HG03103 (cell line): ENCODE data around the gene RNF7.
"Not testable (repeated sequence)": the region's sequence is repeated elsewhere in the genome, so short reads cannot be mapped to it uniquely, and the experiment has no call there.

Source experiments
- ATAC-seq: cut with Tn5 transposase; IDR thresholded peaks from one replicate; pipeline ENCODE4 v1.9.1; 2021; ENCODE audit warnings: low read depth; ENCODE audit not compliant: unreplicated experiment

The RNF7 gene

GRCh38 chr3:141735176-141735575 lies 2.9 kb upstream of the RNF7 start:
- no peak for ATAC-seq

- ATAC-seq: no peak
These were observed 2.2 kb upstream of the RNF7 start for GRCh38 chr3:141735770-141736465.

- no peak for ATAC-seq
These were observed 1.0 kb upstream of the RNF7 start for GRCh38 chr3:141737093-141737492.

GRCh38 chr3:141737678-141738021 lies 448 bp upstream of the RNF7 start:
- ATAC-seq: no peak

GRCh38 chr3:141738891-141739363 lies 829 bp downstream of the RNF7 start:
- no peak for ATAC-seq

GRCh38 chr3:141739731-141740130 lies 1.6 kb downstream of the RNF7 start:
- no peak for ATAC-seq

- no peak for ATAC-seq
These were observed 2.3 kb downstream of the RNF7 start for GRCh38 chr3:141740349-141740748.

GRCh38 chr3:141743305-141743704 lies 5.2 kb downstream of the RNF7 start:
- ATAC-seq: no peak

- ATAC-seq: no peak
These were observed 8.9 kb downstream of the RNF7 start for GRCh38 chr3:141746962-141747361.

- ATAC-seq: no peak
These were observed 15.3 kb downstream of the RNF7 start for GRCh38 chr3:141753399-141753798.

GRCh38 chr3:141754032-141754431 lies 15.9 kb downstream of the RNF7 start:
- no peak for ATAC-seq

- not testable (repeated sequence) for ATAC-seq
These were observed 24.5 kb downstream of the RNF7 start for GRCh38 chr3:141762552-141762951.

- ATAC-seq: no peak
These were observed 25.1 kb downstream of the RNF7 start, which contains the start of gene GRK7 for GRCh38 chr3:141763088-141763750. Gene GRK7 (plus strand): TSS chr3:141763408. CDS start chr3:141778285, 14,877 bp downstream.

GRCh38 chr3:141764045-141764444 lies 25.9 kb downstream of the RNF7 start:
- ATAC-seq: no peak

GRCh38 chr3:141764465-141764864 lies 26.4 kb downstream of the RNF7 start:
- no peak for ATAC-seq

- no peak for ATAC-seq
These were observed 26.9 kb downstream of the RNF7 start for GRCh38 chr3:141764986-141765385.

GRCh38 chr3:141767066-141767465 lies 29.0 kb downstream of the RNF7 start:
- ATAC-seq: no peak

GRCh38 chr3:141769221-141769894 lies 31.3 kb downstream of the RNF7 start:
- no peak for ATAC-seq

GRCh38 chr3:141773676-141774075 lies 35.6 kb downstream of the RNF7 start:
- ATAC-seq: no peak

GRCh38 chr3:141776376-141776775 lies 38.3 kb downstream of the RNF7 start:
- ATAC-seq: no peak

- no peak for ATAC-seq
These were observed 38.8 kb downstream of the RNF7 start for GRCh38 chr3:141776885-141777284.
